ENCODE results near the gene CEBPE.

- no peak for TF ChIP-seq POLR2A (IDR thresholded peaks at IDR 0.05)
- TF ChIP-seq, protein P1, sequence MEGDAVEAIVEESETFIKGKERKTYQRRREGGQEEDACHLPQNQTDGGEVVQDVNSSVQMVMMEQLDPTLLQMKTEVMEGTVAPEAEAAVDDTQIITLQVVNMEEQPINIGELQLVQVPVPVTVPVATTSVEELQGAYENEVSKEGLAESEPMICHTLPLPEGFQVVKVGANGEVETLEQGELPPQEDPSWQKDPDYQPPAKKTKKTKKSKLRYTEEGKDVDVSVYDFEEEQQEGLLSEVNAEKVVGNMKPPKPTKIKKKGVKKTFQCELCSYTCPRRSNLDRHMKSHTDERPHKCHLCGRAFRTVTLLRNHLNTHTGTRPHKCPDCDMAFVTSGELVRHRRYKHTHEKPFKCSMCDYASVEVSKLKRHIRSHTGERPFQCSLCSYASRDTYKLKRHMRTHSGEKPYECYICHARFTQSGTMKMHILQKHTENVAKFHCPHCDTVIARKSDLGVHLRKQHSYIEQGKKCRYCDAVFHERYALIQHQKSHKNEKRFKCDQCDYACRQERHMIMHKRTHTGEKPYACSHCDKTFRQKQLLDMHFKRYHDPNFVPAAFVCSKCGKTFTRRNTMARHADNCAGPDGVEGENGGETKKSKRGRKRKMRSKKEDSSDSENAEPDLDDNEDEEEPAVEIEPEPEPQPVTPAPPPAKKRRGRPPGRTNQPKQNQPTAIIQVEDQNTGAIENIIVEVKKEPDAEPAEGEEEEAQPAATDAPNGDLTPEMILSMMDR (IDR thresholded peaks at IDR 0.05) = no peak
These were observed 22.8 kb upstream of the CEBPE start for GRCh38 chr14:23141706-23142444.
